Caco-2 (cell line): ENCODE results near the gene CNTNAP5. TPM values are rescaled to one million over a fixed set of nuclear protein-coding genes. Genes with fewer than 3 reads are reported as not detected.

Experiments
- Bru-seq: library from RNA; stranded (reverse); fragments of 400-500 nt; gene quantifications from one replicate; lab custom pipeline; 2021; lab: Mats Ljungman, UMichigan
- BruChase-seq, 2 experiments: library from RNA; stranded (reverse); fragments of 400-500 nt; gene quantifications; one replicate each; lab custom pipeline; 2021; lab: Mats Ljungman, UMichigan
- BruUV-seq: library from RNA; stranded (reverse); fragments of 400-500 nt; replicated peaks from 2 replicates; lab custom pipeline; 2021; lab: Mats Ljungman, UMichigan
- CTCF ChIA-PET: fragments of 300-600 bp; sonication (Branson Sonifier 250); formaldehyde crosslinking; loops from one replicate; lab custom pipeline; 2022; ENCODE audit warnings: antibody characterized with exemption; lab: Charles Lee
- POLR2A ChIA-PET: fragments of 300-600 bp; sonication (Branson Sonifier 250); formaldehyde crosslinking; loops from one replicate; lab custom pipeline; 2022; ENCODE audit warnings: antibody characterized with exemption; lab: Charles Lee
- DNase-seq, 2 experiments: peaks; one replicate each; pipeline versions ENCODE4 v3.0.0 to v3.0.0-alpha.2; 2020 to 2022
- H3K27me3 ChIP-seq: replicated peaks from 2 replicates; pipeline ENCODE4 v1.6.0; 2011; ENCODE audit warnings: low read length; ENCODE audit not compliant: control insufficient read depth, insufficient read depth
- H3K36me3 ChIP-seq: 2 replicates; pipeline ENCODE4 v1.5.1; 2011; ENCODE audit warnings: low read length; ENCODE audit not compliant: control insufficient read depth, insufficient read depth
- H3K4me1 ChIP-seq: fragments of 250-450 bp; sonication (Bioruptor Pico); 2 replicates; pipeline ENCODE4 v1.5.1; 2020; ENCODE audit warnings: mild to moderate bottlenecking
- H3K4me3 ChIP-seq: 2 replicates; pipeline ENCODE4 v1.5.1; 2011; ENCODE audit warnings: low read depth, mild to moderate bottlenecking, control low read depth, low read length
- H3K9me3 ChIP-seq: fragments of 250-450 bp; sonication (Bioruptor Pico); 2 replicates; pipeline ENCODE4 v1.5.1; 2020; ENCODE audit warnings: mild to moderate bottlenecking, moderate library complexity
- H3K27ac Mint-ChIP-seq: one replicate; pipeline ENCODE4 v1.8.0; 2022; ENCODE audit warnings: mixed read lengths; ENCODE audit not compliant: unreplicated experiment
- H3K27me3 Mint-ChIP-seq: one replicate; pipeline ENCODE4 v1.8.0; 2022; ENCODE audit warnings: mixed read lengths; ENCODE audit not compliant: insufficient read depth, unreplicated experiment
- H3K36me3 Mint-ChIP-seq: one replicate; pipeline ENCODE4 v1.8.0; 2022; ENCODE audit warnings: mild to moderate bottlenecking, mixed read lengths; ENCODE audit not compliant: insufficient read depth, unreplicated experiment
- H3K4me1 Mint-ChIP-seq: one replicate; pipeline ENCODE4 v1.8.0; 2022; ENCODE audit warnings: low read depth, mixed read lengths; ENCODE audit not compliant: unreplicated experiment
- H3K4me3 Mint-ChIP-seq: one replicate; pipeline ENCODE4 v1.8.0; 2022; ENCODE audit warnings: mild to moderate bottlenecking, moderate library complexity, mixed read lengths; ENCODE audit not compliant: unreplicated experiment
- H3K9me3 Mint-ChIP-seq: one replicate; pipeline ENCODE4 v1.8.0; 2022; ENCODE audit warnings: mixed read lengths; ENCODE audit not compliant: unreplicated experiment
- CTCF ChIP-seq, 2 experiments: fragments of 200-600 bp in 1 of 2; IDR thresholded peaks; 1 replicate in 1 of 2; 2 replicates in 1 of 2; pipeline versions ENCODE4 v1.5.1 to v1.8.0; 2011 to 2022; ENCODE audit warnings: antibody characterized with exemption in 1 of 2, control low read depth in 1 of 2, inconsistent platforms in 1 of 2, low read depth in 1 of 2, low read length in 1 of 2, mild to moderate bottlenecking in 1 of 2, moderate library complexity in 1 of 2; ENCODE audit not compliant: insufficient read depth in 1 of 2, severe bottlenecking in 1 of 2, unreplicated experiment in 1 of 2
- intact Hi-C: fragments of 100-400 bp; cut with micrococcal nuclease; formaldehyde crosslinking; loops from one replicate; pipeline ENCODE4 v1.10.0; 2022; ENCODE audit not compliant: unreplicated experiment
- long read RNA-seq: library from polyadenylated mRNA; stranded (forward); transcript quantifications from one replicate; pipeline ENCODE4 v2.0.0, GENCODE V29; 2022
- total RNA-seq: library from RNA; stranded (reverse); gene quantifications from 2 replicates; pipeline ENCODE4 v1.2.3, GENCODE V29; 2022

Gene CNTNAP5
- total RNA-seq (0.07 and 0.14 TPM in 2 replicates), Bru-seq, nascent RNA (percentile 8 among the genes with signal in this experiment), BruChase-seq, experiment 1, labeled RNA remaining after a 2-hour chase (percentile 7 among the genes with signal in this experiment), BruChase-seq, experiment 2, labeled RNA remaining after a 6-hour chase (percentile 4 among the genes with signal in this experiment)
- long read RNA-seq: 0 reads

GRCh38 chr2:124025171-124025580 is at the start of gene CNTNAP5:
Gene CNTNAP5, plus strand, starts transcription at chr2:124025287. Its CDS starts 364 bp downstream, at chr2:124025651.
- H3K36me3 Mint-ChIP-seq: no peaks in the 10 kb centered on the region
- ChIA-PET POLR2A (no interaction called here), CTCF (no interaction called here)
- H3K4me1 ChIP-seq: no peaks in the 10 kb centered on the region
- H3K4me1 Mint-ChIP-seq: no peaks in the 10 kb centered on the region
- DNase-seq: no peak
- TF ChIP-seq CTCF (IDR thresholded peaks at IDR 0.05; ENCODE audit: insufficient read depth in 1 of 2, low read depth in 1 of 2, low read length in 1 of 2, severe bottlenecking in 1 of 2, unreplicated experiment in 1 of 2): no peak
- no TSS peak for BruUV-seq
- intact Hi-C loops: loop anchor here (10.0 kb wide), 1 partner anchor 510 kb away; no protein-coding TSS in a partner anchor
- no peaks in the 10 kb centered on the region for H3K36me3 ChIP-seq
- H3K27ac Mint-ChIP-seq: no peak within 1 kb of the TSS
- no peaks in the 10 kb centered on the region for H3K27me3 ChIP-seq
- peaks cover 3% of the 10 kb centered on the region for H3K27me3 Mint-ChIP-seq
- H3K9me3 ChIP-seq: no peaks in the 10 kb centered on the region
- no peaks in the 10 kb centered on the region for H3K9me3 Mint-ChIP-seq
- no peak within 1 kb of the TSS for H3K4me3 Mint-ChIP-seq
- H3K4me3 ChIP-seq: no peak within 1 kb of the TSS

- ChIA-PET CTCF (no interaction called here), POLR2A (no interaction called here)
- no peak for TF ChIP-seq CTCF (IDR thresholded peaks at IDR 0.05; ENCODE audit: insufficient read depth in 1 of 2, low read depth in 1 of 2, low read length in 1 of 2, severe bottlenecking in 1 of 2, unreplicated experiment in 1 of 2)
- H3K4me3 Mint-ChIP-seq: no peak overlapping the region
- peaks cover 3% of the 10 kb centered on the region for H3K27me3 Mint-ChIP-seq
- no peaks in the 10 kb centered on the region; the same call in 1 of the 2 replicates for H3K27me3 ChIP-seq
- DNase-seq: no peak
- H3K27ac Mint-ChIP-seq: no peak overlapping the region
- H3K4me1 ChIP-seq: no peaks in the 10 kb centered on the region
- H3K36me3 ChIP-seq: no peaks in the 10 kb centered on the region
- no TSS peak for BruUV-seq
- H3K9me3 ChIP-seq: no peaks in the 10 kb centered on the region
- H3K4me1 Mint-ChIP-seq: no peaks in the 10 kb centered on the region
- H3K36me3 Mint-ChIP-seq: no peaks in the 10 kb centered on the region
- peaks cover 25% of the 10 kb centered on the region for H3K9me3 Mint-ChIP-seq
- intact Hi-C loops: no loop called here
- H3K4me3 ChIP-seq: no peak overlapping the region
Measured at GRCh38 chr2:123976054-123976648, 48.9 kb upstream of the CNTNAP5 start.

- peaks cover 4% of the 10 kb centered on the region for H3K27me3 Mint-ChIP-seq
- no peaks in the 10 kb centered on the region for H3K27me3 ChIP-seq
- CTCF ChIA-PET: no interaction called here
- DNase-seq: peak; percentile 43 to 55
- intact Hi-C loops: loop anchor here (5.0 kb wide), 1 partner anchor 477 kb away; no protein-coding TSS in a partner anchor
- H3K4me3 Mint-ChIP-seq: no peak overlapping the region
- no peaks in the 10 kb centered on the region for H3K36me3 Mint-ChIP-seq
- no TSS peak for BruUV-seq
- no peaks in the 10 kb centered on the region for H3K9me3 ChIP-seq
- POLR2A ChIA-PET: no interaction called here
- no peaks in the 10 kb centered on the region for H3K4me1 ChIP-seq
- no peak overlapping the region for H3K4me3 ChIP-seq
- peak; percentile 57 to 69 for TF ChIP-seq CTCF (IDR thresholded peaks at IDR 0.05; ENCODE audit: insufficient read depth in 1 of 2, low read depth in 1 of 2, low read length in 1 of 2, severe bottlenecking in 1 of 2, unreplicated experiment in 1 of 2)
- no peaks in the 10 kb centered on the region for H3K9me3 Mint-ChIP-seq
- H3K27ac Mint-ChIP-seq: no peak overlapping the region
- H3K4me1 Mint-ChIP-seq: no peaks in the 10 kb centered on the region
- H3K36me3 ChIP-seq: no peaks in the 10 kb centered on the region
Measured at GRCh38 chr2:123993728-123994323, 31.3 kb upstream of the CNTNAP5 start.
